DOHH2 (cell line): ENCODE data around the gene ROCK1.

Experiments
- EZH2phosphoT487 ChIP-seq: fragments of 200-600 bp; sonication (generic); IDR thresholded peaks from 2 replicates; pipeline ENCODE4 v1.6.1; 2017; ENCODE audit warnings: borderline replicate concordance, mild to moderate bottlenecking, antibody characterized with exemption, low read length, moderate library complexity, mixed read lengths
- TF ChIP-seq, protein P1 (sequence below): fragments of 200-600 bp; sonication (generic); IDR thresholded peaks from one replicate; pipeline ENCODE4 v1.5.1; 2014; ENCODE audit warnings: antibody characterized with exemption, mild to moderate bottlenecking, low read depth, low read length; ENCODE audit not compliant: poor library complexity, severe bottlenecking

DNA sequence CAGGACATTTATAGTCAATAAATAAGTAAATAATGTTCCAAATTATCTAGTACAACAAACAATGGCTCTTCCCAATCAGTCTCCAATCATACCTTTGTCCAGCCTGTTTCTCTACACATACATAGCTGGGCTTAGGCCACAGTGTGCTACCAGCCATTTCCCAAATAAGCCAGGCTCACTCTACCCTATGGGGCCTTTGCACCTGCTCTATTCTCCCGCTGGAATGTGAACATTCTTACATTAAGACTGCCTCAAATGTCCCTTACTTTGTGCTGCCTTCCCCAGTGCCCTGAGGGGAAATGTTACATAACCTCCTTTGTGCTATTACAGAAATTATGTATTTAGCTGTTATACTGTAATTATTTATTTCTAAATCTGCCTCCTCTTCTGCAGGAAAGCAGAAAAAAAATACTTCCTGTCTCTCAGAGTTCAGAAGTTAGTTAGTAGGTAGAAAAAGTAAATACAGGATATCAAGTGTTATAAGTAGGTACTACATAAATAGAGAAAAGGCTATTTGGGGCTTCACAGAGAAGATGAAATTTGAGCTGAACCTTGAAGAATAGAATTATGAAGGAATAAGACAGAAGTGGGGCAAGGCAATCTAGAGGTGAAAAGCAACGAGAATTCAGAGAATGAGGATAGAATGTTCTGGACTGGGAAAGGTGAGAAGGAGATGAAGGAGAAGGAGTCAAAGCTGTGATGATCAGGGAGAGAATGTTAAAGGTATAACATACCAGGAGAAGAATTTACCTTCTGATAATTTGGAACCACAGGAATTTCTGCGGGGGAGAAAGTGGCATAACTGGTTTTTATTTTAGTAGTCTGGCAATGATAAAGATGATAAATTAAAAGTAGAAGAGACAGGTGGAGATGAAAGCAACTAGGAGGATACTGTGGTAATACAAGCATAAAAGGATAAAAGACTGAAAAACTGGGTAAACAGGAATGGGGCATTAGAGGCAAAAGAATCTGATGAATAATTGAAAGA, 37.0 kb downstream of the ROCK1 start:
- TF ChIP-seq, protein P1, sequence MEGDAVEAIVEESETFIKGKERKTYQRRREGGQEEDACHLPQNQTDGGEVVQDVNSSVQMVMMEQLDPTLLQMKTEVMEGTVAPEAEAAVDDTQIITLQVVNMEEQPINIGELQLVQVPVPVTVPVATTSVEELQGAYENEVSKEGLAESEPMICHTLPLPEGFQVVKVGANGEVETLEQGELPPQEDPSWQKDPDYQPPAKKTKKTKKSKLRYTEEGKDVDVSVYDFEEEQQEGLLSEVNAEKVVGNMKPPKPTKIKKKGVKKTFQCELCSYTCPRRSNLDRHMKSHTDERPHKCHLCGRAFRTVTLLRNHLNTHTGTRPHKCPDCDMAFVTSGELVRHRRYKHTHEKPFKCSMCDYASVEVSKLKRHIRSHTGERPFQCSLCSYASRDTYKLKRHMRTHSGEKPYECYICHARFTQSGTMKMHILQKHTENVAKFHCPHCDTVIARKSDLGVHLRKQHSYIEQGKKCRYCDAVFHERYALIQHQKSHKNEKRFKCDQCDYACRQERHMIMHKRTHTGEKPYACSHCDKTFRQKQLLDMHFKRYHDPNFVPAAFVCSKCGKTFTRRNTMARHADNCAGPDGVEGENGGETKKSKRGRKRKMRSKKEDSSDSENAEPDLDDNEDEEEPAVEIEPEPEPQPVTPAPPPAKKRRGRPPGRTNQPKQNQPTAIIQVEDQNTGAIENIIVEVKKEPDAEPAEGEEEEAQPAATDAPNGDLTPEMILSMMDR: no peak
- TF ChIP-seq EZH2phosphoT487: no peak
